GM19467 (cell line): ENCODE data around the gene PNPLA3.

Experiments
- ATAC-seq: cut with Tn5 transposase; IDR thresholded peaks from one replicate; pipeline ENCODE4 v1.9.1; 2021; ENCODE audit warnings: mild to moderate bottlenecking, moderate library complexity; ENCODE audit not compliant: unreplicated experiment

PNPLA3 gene

DNA sequence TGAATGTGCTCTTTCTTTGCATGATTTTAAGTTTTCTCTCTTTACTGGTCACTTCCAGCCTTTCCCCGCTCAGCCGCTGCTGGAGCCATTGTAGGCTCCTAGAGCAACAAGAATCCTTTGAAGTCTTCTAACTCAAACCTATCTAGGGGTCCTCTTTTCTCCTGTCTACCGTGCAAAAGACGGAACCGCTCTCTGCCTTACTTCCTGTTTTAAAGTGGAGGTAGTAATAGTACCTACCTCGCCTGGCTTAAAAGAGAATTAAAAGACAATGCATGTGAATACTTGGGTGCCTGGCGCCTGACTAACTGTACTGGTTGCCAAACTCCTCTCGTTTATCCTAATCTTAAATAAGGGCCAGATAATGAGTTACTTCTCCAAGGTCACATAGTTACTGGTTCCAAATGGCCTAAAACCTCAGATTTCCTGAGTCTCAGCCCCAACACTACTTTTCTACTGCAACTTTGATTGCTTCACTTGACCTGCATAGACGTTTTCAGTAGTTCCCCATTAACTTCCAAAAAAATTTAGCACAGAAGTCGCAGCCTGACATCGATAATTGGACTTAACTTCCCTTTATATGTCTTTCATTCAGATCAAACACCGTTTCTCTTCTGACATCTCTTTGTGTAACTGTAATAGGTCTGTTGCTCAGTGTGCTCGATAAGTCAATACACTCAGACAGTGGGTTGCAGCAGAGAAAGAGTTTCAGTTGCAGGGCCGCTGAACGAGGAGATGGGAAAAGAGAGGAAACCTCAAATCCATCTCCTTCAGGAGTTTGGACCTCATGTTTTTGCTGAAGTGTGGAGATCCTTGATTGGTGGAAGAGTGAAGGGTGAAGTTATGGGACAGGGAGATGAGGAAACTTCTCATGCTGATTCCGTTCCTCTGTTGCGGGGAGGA lies 32.5 kb downstream of the PNPLA3 start:
- ATAC-seq, result no peak

DNA sequence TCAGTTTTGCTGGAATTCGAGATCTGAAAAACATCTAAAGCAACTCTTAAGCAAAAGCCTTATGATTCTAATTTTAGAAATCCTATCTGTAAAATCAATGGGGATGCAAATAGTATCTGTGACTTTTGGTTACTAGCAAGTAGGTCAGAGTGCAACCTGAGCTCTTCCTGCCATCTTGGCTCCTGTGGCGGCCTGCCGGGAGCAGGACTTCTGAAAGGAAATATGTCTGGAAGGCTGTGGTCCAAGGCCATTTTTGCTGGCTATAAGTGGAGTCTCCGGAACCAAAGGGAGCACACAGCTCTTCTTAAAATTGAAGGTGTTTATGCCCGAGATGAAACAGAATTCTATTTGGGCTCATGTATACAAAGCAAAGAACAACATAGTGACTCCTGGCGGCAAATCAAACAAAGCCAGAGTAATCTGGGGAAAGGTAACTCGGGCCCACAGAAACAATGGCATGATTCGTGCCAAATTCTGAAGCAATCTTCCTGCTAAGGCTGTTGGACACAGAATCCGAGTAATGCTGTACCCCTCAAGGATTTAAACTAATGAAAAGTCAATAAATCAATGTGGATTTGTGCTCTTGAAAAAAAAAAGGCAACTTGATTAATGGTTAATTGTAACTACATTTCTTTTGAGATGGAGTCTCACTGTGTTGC lies 33.3 kb downstream of the PNPLA3 start:
- no peak for ATAC-seq

DNA sequence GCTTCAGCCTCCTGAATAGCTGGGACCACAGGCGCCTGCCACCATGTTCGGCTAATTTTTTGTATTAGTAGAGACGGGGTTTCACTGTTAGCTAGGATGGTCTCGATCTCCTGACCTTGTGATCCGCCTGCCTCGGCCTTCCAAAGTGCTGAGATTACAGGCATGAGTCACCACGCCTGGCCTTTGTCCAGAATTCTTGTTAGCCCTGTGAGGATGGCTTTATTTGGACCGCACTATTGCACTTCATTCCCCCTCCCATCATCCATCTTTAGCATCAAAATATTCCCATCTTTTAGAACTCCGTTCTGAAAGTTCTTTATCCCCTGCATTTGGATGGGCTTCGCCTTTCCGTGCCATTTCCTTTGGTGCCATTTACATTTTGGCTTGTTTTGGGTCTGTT lies 34.3 kb downstream of the PNPLA3 start:
- ATAC-seq, result no peak

DNA sequence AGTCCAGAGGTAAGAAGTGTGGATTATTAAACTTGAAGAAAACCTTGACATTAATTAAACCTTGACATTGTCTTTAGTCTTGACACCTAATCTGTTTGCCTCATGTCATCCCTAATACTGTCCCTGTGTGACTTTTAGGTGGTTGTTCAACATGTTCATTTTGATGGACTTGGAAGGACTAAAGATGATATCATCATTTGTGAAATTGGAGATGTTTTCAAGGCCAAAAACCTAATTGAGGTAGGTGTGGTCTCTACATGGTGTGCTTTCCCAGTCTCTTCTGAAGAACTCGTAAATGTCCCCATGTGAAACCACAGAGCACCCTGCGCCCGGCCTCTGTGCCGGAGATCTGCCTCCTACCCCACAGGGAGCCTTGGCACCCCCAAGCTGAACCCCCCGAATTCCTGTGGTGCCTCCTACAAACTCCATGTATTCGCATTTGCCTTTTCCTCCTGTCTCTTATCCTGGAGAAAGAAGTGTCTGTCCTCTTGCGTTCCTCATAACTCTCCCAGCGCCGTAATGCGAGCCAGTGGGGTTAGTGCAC lies 40.8 kb downstream of the PNPLA3 start:
- ATAC-seq, result no peak

DNA sequence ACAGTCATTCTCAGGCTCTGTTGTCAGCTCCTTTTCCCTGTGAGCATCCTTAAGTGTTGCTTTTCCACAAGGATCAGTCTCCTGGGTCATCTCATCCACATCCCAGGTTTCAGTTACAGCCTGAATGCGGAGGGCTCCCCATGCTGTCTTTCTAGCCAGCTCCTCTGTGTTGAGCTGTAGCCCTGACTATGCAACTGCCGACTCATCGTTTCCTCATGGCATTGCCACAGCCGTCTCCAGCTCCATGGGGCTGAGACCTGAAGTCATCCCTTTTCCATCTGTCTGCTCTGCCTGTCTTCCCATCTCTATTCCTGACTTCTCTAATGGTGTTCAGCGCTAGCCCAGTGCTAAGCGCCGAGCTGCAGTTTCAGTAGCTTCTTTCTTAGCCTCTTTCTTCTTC lies 43.5 kb downstream of the PNPLA3 start:
- no peak for ATAC-seq

DNA sequence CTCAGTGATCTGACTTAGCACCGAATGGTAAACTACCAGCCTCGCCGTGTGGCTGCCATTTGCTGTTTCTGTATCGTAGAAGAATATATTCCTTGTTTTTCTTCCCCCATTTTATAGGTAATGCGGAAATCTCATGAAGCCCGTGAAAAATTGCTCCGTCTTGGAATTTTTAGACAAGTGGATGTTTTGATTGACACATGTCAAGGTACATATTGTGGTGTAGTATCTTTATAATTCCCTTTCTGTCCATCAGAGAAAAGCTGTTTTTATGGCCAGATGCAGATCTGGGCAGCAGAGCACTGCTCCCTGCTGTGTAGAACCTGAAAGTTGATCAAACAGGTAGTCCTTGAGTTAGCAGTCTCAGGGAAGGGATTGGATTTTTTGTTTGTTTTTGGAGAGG lies 45.0 kb downstream of the PNPLA3 start:
- no peak for ATAC-seq

DNA sequence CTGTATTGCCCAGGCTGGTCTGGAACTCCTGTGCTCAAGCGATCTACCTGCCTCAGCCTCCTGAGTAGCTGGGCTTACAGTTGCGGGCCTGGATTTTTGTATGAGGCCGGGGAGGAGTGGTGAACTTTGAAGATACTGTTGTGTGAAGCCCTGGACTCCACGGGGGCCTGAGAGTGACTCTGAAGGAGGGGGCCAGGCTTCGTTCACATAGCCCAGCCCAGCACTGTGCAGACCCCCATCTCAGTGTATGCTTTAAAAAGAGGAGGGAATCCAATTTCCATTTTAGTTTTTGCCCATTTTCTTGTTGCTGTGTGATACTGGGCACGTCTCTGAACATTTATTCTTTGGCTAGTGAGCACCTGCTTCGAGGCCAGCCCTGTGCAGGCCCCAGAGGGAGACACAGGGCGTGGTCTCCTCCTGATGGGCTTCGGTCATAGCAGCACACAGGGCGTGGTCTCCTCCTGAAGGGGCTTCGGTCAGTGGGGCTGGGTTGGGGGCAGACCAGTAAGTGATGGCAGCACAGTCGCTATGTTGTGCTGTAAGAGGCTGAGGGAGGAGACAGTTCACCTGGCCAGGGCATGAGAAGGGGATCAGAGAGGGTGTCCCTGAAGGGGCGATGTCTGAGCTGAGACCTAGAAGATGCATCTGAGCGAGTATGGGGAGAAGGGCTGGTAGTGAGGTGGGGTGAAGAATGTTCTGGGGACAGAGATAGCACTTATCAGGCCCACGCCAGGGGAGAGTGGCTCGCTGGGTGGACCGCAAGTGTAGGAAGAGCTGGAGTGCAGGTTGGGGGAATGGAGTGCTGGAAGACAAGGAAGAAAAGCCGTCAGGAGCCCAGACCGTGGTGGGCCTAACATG lies 45.6 kb downstream of the PNPLA3 start:
- no peak for ATAC-seq

DNA sequence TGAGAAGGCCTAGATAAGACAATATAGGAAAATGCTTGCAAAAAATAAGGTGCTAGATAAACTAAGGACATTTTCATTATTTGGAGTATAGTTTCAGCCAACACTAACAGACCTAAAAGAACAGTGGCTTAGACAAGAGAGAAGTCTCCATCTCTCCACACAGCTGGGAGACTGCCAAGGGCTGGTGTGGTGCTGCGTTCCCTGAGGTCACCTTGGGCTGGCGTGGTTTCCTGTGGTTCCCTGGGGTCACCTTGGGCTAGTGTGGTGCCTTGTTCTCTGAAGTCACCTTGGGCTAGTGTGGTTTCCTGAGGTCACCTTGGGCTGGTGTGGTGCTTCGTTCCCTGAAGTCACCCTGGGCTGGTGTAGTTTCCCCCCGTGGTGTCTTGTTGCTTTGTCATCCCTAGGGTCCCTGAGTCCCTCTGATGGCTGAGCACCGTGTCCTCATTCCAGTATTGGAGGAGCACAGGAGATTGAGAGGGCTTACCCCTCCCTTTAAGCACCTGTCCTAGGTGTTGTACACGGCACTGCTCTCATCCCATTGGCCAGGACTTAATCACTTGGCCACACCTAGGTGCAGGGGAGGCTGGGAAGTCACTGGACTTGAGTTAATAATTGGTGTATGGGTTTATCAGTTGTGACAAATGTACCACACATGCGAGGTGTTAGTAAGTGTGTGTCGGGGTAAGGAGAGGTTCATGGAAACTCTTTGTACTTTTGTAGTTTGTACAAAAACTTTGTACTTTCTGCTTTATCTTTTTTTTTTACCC lies 46.6 kb downstream of the PNPLA3 start:
- no peak for ATAC-seq

DNA sequence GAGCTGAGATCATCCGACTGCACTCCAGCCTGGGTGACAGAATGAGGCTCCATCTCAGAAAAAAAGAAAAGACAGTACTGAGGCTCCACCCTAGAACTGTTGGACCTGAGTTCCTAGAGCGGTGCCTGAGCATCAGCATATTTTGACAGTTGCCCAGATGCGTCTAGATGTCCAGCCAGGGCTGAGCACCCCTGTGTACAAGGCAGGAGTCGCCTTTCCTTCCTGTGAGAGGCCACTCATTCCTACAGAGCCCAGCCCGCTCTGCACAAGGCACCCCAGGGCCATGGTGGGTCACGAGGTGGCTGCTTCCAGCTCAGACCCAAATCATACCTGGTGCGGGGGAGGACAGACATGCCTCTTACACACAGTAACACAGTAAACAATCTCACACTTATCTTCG lies 47.5 kb downstream of the PNPLA3 start:
- ATAC-seq, result no peak

DNA sequence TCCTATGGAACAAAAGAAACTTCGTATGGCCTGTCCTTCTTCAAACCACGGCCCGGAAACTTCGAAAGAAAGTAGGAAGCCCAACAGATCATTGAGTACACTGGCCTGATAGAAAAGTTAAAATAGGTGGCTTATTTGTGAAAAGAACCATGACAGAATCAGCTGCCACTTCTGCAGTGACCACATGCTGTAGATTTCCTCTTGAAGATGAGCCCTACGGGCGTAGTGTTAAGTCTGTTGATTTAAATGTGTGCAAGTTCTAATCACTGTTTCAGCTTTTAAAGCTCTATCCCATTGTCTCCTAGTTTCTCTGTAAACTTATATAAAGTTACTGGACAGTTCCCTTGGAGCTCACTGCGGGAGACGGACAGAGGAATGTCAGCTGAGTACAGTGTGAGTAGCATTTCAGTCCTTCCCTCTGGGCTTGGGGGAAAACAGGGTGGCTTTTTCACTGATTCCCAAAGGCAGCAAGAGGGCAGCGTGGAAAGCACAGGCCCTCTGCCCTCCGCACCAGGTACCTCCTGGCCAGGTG lies 49.4 kb downstream of the PNPLA3 start:
- ATAC-seq, result no peak

DNA sequence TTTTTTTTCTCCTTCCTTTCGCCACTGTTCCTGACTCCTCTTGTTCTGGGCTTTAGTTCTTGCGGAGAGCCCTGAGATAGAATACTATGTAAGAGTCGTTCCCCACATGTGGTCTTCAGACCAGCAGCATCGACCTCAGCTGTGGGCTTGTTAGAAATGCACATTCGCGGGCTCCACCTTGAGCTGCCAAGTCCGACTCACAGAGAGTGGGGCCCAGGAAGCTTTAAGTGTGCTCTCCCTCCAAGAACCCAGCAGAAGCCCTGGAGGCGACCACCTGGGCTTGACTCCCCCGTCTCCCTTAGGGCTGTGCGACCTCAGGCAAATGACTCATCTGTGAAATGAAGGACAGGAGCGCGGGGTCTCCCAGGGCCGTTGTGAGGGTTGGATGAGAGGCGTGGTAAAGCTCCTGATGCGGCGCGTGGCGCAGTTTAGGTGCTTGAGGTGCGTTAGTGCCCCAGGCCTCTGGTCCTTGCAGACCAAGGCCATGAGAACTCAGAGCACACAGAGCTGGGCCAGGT lies 50.5 kb downstream of the PNPLA3 start:
- no peak for ATAC-seq

DNA sequence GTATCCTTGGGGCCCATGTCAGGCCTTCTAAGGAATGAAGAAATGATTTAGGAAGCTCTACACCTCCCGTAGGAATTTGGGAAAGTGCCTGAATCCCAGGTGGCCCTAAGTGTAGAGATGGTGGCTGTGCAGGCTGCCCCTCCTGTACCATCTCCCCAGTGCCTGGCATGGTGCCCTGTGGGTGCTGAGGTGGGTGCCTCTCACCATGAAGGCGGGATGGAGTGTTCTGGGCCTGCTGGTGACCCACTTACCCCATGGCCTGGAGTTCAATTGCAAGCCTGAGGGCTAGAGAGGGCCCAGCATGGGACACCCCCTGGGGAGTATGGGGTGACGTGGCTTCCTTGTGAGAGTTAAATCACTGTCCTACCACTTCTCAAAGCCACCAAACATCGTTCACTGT lies 51.4 kb downstream of the PNPLA3 start:
- ATAC-seq, result no peak

DNA sequence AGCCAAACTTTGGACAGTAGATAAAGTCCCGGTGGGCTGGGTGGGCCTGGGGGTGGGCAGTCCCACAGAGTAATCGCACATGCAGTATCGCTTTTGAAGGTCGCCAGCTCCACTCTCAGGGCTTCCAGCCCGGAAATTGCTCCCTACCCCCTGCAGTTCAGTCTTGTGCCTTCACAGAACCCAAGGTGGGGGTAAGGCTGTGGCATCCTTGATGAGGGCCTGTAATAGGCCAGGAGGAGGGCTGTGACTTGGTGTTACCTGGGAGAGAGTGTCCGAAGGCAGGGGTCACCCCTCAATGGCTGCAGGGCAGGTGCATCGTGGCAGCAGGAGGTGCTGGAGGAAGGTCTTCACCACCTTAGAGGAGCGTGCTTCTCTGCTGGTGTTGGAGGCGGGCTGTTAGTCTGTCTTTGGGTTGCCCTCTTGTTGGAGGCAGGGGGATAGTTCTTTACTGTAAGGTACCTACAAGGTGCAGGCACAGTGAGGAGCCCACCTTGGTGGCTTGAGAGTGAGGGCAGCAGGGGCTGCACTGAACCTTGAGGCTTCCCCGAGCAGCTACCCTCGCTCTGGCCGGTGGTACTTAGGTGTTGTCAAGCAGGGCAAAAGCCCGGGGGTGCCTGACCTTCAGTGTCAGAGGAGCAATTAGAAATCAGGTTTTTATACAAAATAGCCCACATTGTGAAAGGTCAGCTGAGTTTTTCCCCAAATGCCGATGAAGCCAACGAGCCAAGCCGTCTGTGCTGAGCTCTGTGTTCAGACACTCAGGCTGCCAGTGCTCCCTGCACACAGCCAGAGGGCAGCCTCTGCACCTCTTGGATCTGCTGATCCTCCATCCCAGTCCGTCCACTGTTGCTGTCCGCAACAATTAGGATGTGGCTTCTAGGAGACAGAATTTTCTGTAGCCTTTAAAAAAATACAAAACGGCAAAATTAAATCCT lies 53.5 kb downstream of the PNPLA3 start:
- no peak for ATAC-seq

DNA sequence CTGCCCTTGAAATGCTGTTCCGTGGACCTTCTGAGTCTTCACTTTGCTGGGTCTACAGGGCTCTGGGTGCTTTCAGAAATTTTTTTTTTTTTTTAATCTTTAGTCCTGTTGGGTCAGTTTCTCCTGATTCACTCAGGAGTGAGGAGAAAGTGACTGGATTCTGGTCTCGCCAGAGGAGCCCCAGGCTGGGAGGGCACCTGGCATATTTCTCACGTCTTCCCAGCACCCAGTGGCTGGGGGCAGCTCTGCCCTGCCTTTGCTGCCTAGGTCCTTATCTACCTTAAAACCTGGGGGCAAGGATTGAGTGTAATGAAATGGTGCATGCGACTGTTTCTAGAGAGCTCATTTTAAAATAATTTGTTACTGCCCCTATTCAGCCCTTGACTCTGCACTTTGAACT lies 55.0 kb downstream of the PNPLA3 start:
- no peak for ATAC-seq

DNA sequence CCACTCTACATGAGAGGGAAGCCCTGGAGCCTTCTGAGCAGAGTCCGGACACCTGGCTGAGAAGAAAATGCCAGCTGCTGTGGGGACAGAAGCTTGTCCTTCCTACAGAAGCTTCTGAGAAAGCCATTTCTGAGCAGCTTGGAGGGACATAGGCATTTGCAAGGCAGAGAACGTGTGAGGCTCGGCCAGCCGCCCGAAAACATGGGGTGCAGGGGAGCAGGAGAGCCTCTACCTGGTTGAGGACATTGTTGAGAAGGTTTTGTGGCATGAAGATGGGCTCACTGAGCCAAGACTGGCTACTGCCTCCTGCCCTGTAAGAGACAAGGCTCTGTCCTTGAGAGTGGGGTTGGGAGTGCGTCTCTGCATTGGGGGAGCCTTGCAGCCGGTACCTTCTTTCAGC lies 57.0 kb downstream of the PNPLA3 start:
- no peak for ATAC-seq

DNA sequence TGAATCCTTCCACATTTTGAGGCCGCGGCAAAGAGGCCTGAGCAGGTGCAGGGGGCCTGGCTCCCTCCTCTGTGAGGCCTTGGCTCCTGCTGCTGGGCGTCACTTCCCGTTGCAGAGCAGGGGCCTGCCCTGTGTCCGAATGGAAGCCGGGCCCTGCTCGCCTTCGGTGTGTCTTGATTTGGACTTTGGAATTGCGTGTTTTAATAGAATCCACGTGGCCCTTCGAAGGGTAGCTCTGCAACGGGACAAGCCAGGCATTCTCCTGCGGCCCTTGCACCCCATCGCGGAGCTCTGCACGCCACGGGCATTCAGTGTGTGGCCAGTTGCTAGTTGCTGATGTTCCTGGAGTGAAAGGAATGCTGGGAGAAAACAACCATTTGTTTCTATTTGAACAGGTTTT lies 57.4 kb downstream of the PNPLA3 start:
- no peak for ATAC-seq

DNA sequence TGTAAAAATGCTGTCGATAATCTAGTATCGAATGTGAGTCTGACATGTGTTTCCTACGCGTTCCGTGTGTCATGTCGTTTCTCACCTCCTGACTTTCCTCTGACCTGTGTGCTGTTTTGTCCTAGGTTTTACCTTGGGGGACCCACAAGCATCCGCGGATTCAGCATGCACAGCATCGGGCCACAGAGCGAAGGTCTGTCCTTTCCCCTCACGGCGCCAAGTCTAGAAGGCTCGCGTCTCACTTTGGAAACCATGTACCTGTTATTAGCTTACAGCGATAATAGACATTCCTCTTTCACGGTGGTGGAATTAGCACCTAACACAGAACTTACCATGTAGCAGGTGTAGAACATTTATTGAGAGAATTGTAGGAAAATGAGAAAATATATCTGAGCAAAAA lies 60.2 kb downstream of the PNPLA3 start:
- no peak for ATAC-seq

DNA sequence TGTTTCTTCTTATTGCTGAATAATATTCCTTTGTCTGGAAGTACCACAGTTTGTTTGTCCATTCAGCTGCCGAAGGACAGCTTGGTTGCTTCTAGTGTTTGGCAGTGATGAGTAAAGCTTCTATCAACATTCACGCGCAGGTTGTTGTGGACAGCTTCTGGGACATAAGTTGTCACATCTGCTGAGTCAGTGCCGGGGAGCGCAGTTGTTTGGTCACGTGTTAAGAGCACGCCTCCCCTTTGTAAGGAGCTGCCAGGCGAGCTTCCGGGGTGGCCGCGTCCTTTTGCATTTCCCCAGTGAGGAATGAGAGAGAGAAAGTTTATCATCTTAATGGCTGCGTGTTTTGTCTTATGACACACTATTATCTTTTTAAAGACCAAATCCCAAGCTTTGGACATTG lies 61.9 kb downstream of the PNPLA3 start:
- no peak for ATAC-seq
